ENCODE data around the gene AAK1.

The AAK1 gene

DNA sequence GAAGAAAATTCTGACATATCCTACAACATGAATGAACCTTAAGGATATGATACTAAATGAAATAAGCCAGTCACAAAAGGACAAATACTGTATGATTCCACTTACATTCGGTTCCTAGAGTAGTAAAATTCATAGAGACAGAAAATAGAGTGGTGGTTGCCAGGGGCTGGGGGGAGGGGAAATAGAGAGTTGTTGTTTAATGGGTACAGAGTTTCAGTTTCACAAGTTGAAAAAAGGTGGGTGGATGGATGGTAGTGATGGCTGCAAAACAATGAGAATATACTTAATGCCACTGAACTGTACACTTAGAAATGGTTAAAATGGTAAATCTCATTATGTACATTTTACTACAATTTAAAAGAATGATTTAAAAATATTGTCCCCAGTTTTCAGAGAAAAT is 153.1 kb downstream of the AAK1 start:
- H3K36me3 Mint-ChIP-seq (ENCODE audit: insufficient read depth): peaks cover 79% of the 10 kb centered on the region
- ATAC-seq (replicated peaks) (no peak), DNase-seq (no peak)
- H3K27ac Mint-ChIP-seq: peak overlapping the region; percentile 29 to 76
- peaks cover 11 to 14% of the 10 kb centered on the region in 2 donors for H3K4me1 Mint-ChIP-seq (ENCODE audit: low read depth in 2 of 2)
- no peak overlapping the region for H3K4me3 Mint-ChIP-seq
- no peaks in the 10 kb centered on the region for H3K27me3 Mint-ChIP-seq
- H3K9me3 Mint-ChIP-seq: no peaks in the 10 kb centered on the region

DNA sequence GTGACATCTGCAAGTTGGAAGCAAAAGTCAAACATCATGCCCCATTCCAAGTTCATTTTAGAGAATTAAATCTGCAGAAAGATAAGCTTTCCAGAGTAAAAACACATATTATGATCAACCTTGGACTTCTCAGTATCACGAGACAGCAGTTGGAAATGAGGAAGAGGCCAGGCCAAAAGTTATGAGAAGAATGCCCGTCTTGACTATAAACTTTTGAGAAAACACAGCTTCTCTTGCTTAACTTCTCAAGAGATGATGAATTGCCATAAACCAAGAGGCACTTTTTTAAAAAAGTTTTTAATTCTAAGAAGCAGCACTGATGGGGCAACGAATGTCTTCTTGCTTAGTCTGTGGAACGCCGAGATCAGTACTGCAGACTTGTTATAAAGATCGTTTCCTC is 153.7 kb downstream of the AAK1 start:
- H3K9me3 Mint-ChIP-seq: no peaks in the 10 kb centered on the region
- no peaks in the 10 kb centered on the region for H3K27me3 Mint-ChIP-seq
- DNase-seq: no peak
- H3K4me1 Mint-ChIP-seq (ENCODE audit: low read depth in 2 of 2): peaks cover 10 to 14% of the 10 kb centered on the region in 2 donors
- no peak overlapping the region for H3K4me3 Mint-ChIP-seq
- peak overlapping the region; percentile 29 to 76 for H3K27ac Mint-ChIP-seq
- ATAC-seq (replicated peaks): no peak
- H3K36me3 Mint-ChIP-seq (ENCODE audit: insufficient read depth): peaks cover 78% of the 10 kb centered on the region

DNA sequence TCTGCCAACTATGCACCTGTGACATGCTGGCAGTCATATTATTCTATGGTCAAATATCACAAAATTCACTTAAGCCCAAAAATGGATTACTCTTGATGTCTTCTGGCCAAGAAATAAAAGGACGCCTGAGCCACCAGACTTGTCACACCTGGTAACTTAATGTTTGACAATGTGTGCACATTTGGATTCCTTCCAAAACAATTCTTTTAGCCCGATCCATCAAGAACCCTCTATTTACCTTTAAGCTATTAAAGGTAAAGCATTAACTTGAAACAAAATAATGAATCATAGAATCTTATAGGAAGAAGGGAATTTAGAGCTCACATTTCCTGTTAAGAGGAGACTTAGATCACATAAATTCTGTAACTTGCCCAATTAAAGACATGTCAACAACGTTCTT is 159.8 kb downstream of the AAK1 start:
- no peak for DNase-seq
- Mint-ChIP-seq H3K36me3 (ENCODE audit: insufficient read depth) (peaks cover 59% of the 10 kb centered on the region), H3K9me3 (no peaks in the 10 kb centered on the region), H3K27me3 (no peaks in the 10 kb centered on the region), H3K4me1 (ENCODE audit: low read depth in 2 of 2) (peaks cover 4 to 14% of the 10 kb centered on the region in 2 donors), H3K4me3 (no peak overlapping the region), H3K27ac (peak overlapping the region in 1 of 2 donors; percentile 2)
- no peak for ATAC-seq (replicated peaks)

DNA sequence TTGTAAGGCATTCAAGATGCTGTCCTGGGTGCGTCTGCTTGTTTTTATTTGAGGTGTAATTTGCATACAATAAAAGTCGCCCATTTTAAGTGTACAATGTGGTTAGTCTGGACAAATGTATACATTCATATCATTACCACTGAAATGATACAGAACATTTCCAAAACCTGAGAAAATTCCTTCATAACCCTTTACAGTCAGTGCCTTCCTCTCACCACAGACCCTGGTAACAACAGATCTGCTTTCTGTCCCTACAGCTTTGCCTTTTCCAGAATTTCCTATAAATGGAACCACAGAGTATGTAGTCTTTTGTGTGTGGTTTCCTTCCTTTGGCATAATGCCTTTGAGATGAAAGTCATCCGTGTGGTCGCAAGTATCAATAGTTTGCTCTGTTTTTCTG is 160.5 kb downstream of the AAK1 start:
- Mint-ChIP-seq H3K9me3 (no peaks in the 10 kb centered on the region), H3K36me3 (ENCODE audit: insufficient read depth) (peaks cover 60% of the 10 kb centered on the region), H3K4me3 (no peak overlapping the region), H3K27me3 (no peaks in the 10 kb centered on the region), H3K4me1 (ENCODE audit: low read depth in 2 of 2) (peaks cover 6 to 15% of the 10 kb centered on the region in 2 donors), H3K27ac (peak overlapping the region; percentile 2 to 41)
- DNase-seq (no peak), ATAC-seq (replicated peaks) (no peak)

DNA sequence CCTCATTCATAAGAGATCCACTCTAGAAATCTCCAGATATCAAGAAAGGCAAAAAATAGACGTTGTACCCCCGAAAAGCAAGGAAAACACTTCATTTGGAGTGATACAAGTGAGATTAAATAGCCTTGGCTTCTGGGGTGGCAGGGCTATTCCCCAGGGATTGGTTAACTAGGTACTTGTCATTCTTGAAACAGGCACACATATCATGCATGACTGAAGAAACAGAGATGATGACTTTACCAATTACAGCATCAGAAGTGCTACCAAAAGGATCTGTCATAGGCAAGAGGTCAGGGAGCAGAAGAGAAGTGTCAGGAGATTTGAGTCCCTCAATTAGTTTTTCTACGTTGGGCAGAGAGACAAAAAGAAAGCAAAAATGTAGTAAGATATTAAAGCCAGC is 161.1 kb downstream of the AAK1 start:
- no peak for DNase-seq
- Mint-ChIP-seq H3K27me3 (no peaks in the 10 kb centered on the region), H3K36me3 (ENCODE audit: insufficient read depth) (peaks cover 55% of the 10 kb centered on the region), H3K9me3 (no peaks in the 10 kb centered on the region), H3K27ac (peak overlapping the region; percentile 2 to 41), H3K4me1 (ENCODE audit: low read depth in 2 of 2) (peaks cover 8 to 20% of the 10 kb centered on the region in 2 donors), H3K4me3 (no peak overlapping the region)
- no peak for ATAC-seq (replicated peaks)

DNA sequence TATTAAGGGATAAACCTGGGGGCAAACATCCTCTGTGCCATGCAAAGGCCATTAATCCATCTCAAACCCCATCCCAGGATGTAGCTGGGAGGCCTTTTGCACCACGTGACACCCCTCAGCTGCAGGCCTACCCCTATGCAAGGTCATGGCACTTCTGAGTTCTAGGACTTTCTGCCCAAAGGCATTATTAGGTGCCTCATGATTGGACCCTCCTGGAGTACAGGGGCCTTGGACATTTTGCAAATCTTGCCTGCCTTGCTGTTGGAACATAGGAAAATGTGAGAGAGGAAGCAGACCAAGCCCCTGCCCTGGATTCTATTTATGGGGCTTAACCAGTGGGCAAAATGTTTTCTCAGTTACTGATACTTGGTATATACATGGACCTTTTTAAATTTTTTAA is 162.1 kb downstream of the AAK1 start:
- Mint-ChIP-seq H3K4me1 (ENCODE audit: low read depth in 2 of 2) (peaks cover 14 to 30% of the 10 kb centered on the region in 2 donors), H3K27me3 (no peaks in the 10 kb centered on the region), H3K4me3 (no peak overlapping the region), H3K36me3 (ENCODE audit: insufficient read depth) (peaks cover 47% of the 10 kb centered on the region), H3K27ac (peak overlapping the region in 1 of 2 donors; percentile 59), H3K9me3 (no peaks in the 10 kb centered on the region)
- no peak for ATAC-seq (replicated peaks)
- DNase-seq: no peak

DNA sequence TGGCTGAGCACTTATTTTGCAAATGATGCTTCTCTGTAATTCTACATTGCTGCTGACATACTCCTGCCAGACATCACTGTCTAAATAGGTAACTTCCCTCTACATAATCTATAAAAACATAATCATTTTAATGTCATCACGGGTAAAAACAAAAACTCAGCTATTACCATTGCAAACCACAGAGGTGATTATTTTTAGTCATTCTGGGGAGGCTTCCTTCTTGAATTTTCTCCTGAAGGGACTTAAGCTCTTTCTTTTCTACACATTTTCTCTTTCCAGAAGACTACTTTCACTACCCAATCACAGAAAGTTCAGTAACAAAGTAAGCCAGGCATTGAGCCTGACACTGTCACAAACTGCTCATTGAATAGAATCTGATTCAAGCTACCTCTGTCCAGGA is 165.9 kb downstream of the AAK1 start:
- Mint-ChIP-seq H3K27me3 (no peaks in the 10 kb centered on the region), H3K9me3 (no peaks in the 10 kb centered on the region), H3K27ac (peak overlapping the region; percentile 7 to 93), H3K4me3 (no peak overlapping the region), H3K36me3 (ENCODE audit: insufficient read depth) (peaks cover 30% of the 10 kb centered on the region), H3K4me1 (ENCODE audit: low read depth in 2 of 2) (peaks cover 16 to 36% of the 10 kb centered on the region in 2 donors)
- DNase-seq (no peak), ATAC-seq (replicated peaks) (no peak)

DNA sequence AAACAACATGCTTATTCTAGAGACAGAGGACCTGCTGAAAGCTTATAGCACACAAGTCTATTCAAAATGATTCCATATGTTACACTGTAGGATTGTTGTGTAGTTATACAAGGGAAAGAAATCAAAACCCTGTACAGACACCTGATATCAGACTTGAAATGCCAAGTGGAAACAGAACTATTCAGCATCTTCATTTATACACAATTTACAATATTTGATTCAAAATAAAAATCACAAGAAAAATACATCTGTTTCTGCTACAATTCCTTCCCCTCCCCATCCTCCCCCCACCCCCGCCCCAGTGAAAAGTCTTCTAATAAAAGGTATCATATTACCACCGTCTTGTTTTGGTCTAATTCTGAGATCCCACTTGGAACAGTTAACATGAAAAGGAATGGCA is 168.9 kb downstream of the AAK1 start:
- ATAC-seq (replicated peaks): no peak
- no peaks in the 10 kb centered on the region for H3K9me3 Mint-ChIP-seq
- peaks cover 21% of the 10 kb centered on the region for H3K36me3 Mint-ChIP-seq (ENCODE audit: insufficient read depth)

DNA sequence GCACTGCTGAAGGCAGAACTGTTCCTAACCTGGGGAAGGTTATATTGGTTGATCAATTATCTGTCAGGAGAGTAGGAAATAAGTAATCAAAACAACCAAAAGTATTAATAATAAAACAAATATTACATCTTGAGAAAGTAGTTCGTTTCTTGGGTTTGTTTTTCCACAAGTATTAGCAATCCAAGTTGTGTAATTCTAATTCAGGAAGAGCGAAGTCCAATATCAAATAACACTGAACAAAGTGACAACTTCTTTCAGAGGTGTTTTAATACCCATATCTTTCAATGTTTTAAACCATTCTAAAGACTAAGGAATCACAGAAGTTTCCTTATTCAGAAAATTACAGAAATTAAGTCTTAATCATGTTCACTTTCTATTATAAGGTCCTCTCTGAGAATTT is 171.7 kb downstream of the AAK1 start:
- DNase-seq (no peak), ATAC-seq (replicated peaks) (no peak)
- Mint-ChIP-seq H3K9me3 (no peaks in the 10 kb centered on the region), H3K4me1 (ENCODE audit: low read depth in 2 of 2) (peaks cover 15 to 21% of the 10 kb centered on the region in 2 donors), H3K4me3 (no peak overlapping the region), H3K27me3 (no peaks in the 10 kb centered on the region), H3K36me3 (ENCODE audit: insufficient read depth) (peaks cover 5% of the 10 kb centered on the region), H3K27ac (peak overlapping the region in 1 of 2 donors; percentile 44)

More for the DNA sequence above, 168.9 kb downstream of the AAK1 start:
- DNase-seq: no peak
- H3K4me3 Mint-ChIP-seq: no peak overlapping the region
- H3K27me3 Mint-ChIP-seq: no peaks in the 10 kb centered on the region
- no peak overlapping the region for H3K27ac Mint-ChIP-seq
- H3K4me1 Mint-ChIP-seq (ENCODE audit: low read depth in 2 of 2): peaks cover 26 to 28% of the 10 kb centered on the region in 2 donors

DNA sequence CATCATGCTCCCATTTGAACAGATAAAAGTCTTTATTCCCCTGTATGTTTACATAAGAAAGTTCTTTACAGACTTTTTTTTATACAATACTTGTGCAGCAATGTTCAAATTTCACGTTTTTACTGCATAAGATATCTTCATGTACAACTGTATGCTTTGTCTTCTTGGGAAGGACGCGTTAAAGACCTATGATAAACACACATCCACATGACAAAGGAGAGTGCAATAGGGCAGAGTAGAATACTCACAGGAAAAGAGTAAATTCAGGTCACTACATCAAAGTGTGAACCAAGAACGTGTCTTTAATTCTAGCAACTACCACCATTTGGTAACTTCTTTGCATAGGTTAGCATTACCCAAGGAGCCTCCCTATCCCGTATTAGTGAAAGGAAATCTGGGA is 172.6 kb downstream of the AAK1 start:
- DNase-seq (no peak), ATAC-seq (replicated peaks) (no peak)
- no peak overlapping the region for H3K4me3 Mint-ChIP-seq
- H3K27ac Mint-ChIP-seq: peak overlapping the region in 1 of 2 donors; percentile 44
- peaks cover 10 to 21% of the 10 kb centered on the region in 2 donors for H3K4me1 Mint-ChIP-seq (ENCODE audit: low read depth in 2 of 2)
- peaks cover 14% of the 10 kb centered on the region for H3K36me3 Mint-ChIP-seq (ENCODE audit: insufficient read depth)
- no peaks in the 10 kb centered on the region for H3K9me3 Mint-ChIP-seq
- H3K27me3 Mint-ChIP-seq: no peaks in the 10 kb centered on the region

DNA sequence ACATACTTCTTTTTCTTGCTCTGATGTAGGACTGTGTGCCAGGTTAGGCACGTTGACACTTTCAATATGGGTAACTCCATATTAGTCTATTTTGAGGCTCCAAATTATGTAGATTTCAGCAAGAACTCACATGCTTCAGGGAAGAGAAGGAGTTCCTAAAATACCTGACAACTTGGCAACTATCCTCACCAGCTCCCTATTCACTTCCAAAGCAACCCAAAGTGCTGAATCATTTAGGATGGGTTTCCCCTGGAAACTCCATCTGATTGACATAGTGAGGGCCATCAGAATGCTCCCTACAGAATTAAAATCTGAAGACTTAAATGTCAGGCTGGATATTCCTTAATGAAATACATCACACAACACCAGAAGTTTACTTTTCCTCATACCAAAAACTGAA is 173.8 kb downstream of the AAK1 start:
- no peak for DNase-seq
- Mint-ChIP-seq H3K9me3 (no peaks in the 10 kb centered on the region), H3K36me3 (ENCODE audit: insufficient read depth) (peaks cover 19% of the 10 kb centered on the region), H3K4me1 (ENCODE audit: low read depth in 2 of 2) (peaks cover 4 to 18% of the 10 kb centered on the region in 2 donors), H3K27me3 (no peaks in the 10 kb centered on the region), H3K4me3 (no peak overlapping the region), H3K27ac (peak overlapping the region in 1 of 2 donors; percentile 62)
- peak; percentile 41 for ATAC-seq (replicated peaks)

DNA sequence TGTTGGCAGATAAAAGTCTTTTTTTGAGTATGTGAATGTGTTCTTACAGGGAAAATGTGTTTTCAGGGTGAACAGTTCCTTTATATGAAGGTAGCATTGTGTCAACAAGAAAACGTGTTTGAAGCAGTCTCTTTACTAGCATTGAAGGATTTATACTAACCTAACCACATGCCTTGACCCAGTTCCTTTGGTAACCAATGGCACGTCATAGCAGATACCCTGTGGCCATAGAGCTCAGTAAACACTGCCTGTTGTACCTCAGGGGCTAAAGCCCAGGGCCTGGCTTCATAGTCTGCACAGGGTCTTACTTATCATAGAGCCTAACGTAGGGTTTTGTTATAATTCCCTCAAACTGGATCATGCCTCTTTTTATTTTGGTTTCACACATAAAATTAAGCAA is 174.2 kb downstream of the AAK1 start:
- ATAC-seq (replicated peaks) (peak; percentile 98), DNase-seq (peak in 1 of 3 experiments; percentile 12)
- Mint-ChIP-seq H3K4me3 (no peak overlapping the region), H3K9me3 (no peaks in the 10 kb centered on the region), H3K36me3 (ENCODE audit: insufficient read depth) (peaks cover 19% of the 10 kb centered on the region), H3K27ac (peak overlapping the region in 1 of 2 donors; percentile 62), H3K27me3 (no peaks in the 10 kb centered on the region), H3K4me1 (ENCODE audit: low read depth in 2 of 2) (peaks cover 6 to 18% of the 10 kb centered on the region in 2 donors)

DNA sequence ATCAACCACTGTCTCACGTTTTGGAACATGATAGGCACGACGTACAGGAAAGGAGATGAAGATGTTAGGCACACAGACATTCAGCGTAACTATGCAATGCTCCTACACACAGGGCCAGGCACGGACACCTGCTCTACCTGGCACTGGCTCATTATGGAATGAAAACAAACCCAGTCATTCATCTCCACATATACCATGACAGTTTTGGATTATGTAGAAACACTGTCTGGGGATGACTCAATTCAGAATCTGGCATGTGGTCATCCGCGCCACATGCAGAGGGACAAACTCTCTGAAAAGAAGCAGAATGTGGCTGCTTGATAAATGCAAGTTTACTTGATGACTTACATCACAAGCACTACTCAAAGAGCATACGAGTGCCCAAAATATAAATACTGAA is 176.8 kb downstream of the AAK1 start:
- H3K27ac Mint-ChIP-seq: peak overlapping the region; percentile 1 to 71
- no peak for DNase-seq
- no peak for ATAC-seq (replicated peaks)
- peaks cover 34% of the 10 kb centered on the region for H3K36me3 Mint-ChIP-seq (ENCODE audit: insufficient read depth)
- no peaks in the 10 kb centered on the region for H3K27me3 Mint-ChIP-seq
- no peaks in the 10 kb centered on the region for H3K9me3 Mint-ChIP-seq
- H3K4me3 Mint-ChIP-seq: no peak overlapping the region
- peaks cover 6 to 18% of the 10 kb centered on the region in 2 donors for H3K4me1 Mint-ChIP-seq (ENCODE audit: low read depth in 2 of 2)

DNA sequence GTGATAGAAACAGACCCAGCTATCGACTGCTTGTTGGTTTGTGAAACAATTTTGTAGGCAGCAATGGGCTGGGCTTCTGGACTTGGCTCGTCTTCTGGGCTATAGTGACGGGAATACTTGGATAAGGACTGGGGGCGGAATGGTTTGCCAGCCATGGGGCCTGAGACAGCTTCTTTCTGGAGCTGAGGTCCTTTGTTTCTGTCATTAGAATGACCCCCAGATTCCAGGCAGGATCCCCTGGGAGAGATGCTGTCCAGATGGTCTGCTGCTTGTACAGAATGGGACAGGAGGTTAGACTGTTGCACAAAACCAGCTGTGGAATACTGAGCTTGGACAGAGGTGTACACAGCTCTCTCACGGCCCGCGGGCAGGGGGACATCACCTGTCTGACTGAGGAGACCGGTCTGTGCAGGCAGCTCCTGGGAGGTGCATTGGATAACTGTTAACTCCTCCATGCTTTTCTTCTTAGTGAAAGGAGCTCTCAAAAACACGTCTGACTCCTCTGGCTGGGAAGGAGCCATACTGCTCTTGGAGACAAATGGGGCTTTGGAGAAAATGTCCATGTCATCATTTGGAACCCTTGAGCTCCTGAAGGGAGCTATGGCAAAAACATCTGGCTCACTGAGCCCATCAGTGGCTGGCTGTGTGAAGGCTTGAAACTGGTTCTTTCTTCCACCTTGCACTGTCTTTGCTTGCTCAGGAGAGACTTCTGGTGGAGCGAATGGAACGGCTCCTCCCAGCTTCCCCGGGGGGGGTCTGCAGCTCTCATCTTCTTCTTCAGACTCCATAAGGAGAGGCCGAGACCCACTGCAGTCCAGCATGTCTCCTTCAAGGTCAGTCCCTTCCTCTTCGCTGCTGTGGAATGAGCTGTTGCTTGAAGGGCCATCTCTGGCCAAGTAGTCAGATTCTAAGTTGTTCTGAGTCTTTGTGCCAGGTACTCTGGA is 177.8 kb downstream of the AAK1 start:
- H3K27me3 Mint-ChIP-seq: no peaks in the 10 kb centered on the region
- peaks cover 6 to 14% of the 10 kb centered on the region in 2 donors for H3K4me1 Mint-ChIP-seq (ENCODE audit: low read depth in 2 of 2)
- no peak for ATAC-seq (replicated peaks)
- no peaks in the 10 kb centered on the region for H3K9me3 Mint-ChIP-seq
- H3K4me3 Mint-ChIP-seq: no peak overlapping the region
- H3K36me3 Mint-ChIP-seq (ENCODE audit: insufficient read depth): peaks cover 39% of the 10 kb centered on the region
- H3K27ac Mint-ChIP-seq: peak overlapping the region in 1 of 2 donors; percentile 71
- DNase-seq: no peak

All from effector memory CD8-positive, alpha-beta T cell (primary cell).